PFSK-1 (cell line): ENCODE results near the gene GALNT9.

Experiments used
- FOXP2 ChIP-seq: optimal IDR thresholded peaks from 2 replicates; pipeline ENCODE3; 2011; ENCODE audit warnings: borderline replicate concordance, control low read depth, inconsistent platforms; ENCODE audit not compliant: insufficient read depth; ENCODE audit errors: extremely low read length, extremely low read depth
- POLR2AphosphoS5 ChIP-seq: IDR thresholded peaks from 2 replicates; pipeline ENCODE4 v1.6.1; 2012; ENCODE audit warnings: low read depth, mild to moderate bottlenecking, control low read depth, low read length, moderate library complexity
- SIN3A ChIP-seq: IDR thresholded peaks from 2 replicates; pipeline ENCODE4 v1.6.1; 2012; ENCODE audit warnings: mild to moderate bottlenecking, low read length, moderate library complexity, borderline replicate concordance; ENCODE audit not compliant: insufficient read depth
- TAF1 ChIP-seq: IDR thresholded peaks from 2 replicates; pipeline ENCODE4 v1.6.1; 2012; ENCODE audit warnings: low read length, control low read depth, borderline replicate concordance; ENCODE audit not compliant: insufficient read depth
- TF ChIP-seq, protein P1 (sequence below), 2 experiments: IDR thresholded peaks; 2 replicates each; pipeline versions ENCODE4 v1.6.1 to v1.8.0; 2011 to 2012; ENCODE audit warnings: low read depth in 2 of 2, low read length in 2 of 2, control low read depth in 1 of 2, inconsistent platforms in 1 of 2, mild to moderate bottlenecking in 1 of 2, moderate library complexity in 1 of 2; ENCODE audit not compliant: insufficient read depth in 1 of 2

Gene GALNT9

DNA sequence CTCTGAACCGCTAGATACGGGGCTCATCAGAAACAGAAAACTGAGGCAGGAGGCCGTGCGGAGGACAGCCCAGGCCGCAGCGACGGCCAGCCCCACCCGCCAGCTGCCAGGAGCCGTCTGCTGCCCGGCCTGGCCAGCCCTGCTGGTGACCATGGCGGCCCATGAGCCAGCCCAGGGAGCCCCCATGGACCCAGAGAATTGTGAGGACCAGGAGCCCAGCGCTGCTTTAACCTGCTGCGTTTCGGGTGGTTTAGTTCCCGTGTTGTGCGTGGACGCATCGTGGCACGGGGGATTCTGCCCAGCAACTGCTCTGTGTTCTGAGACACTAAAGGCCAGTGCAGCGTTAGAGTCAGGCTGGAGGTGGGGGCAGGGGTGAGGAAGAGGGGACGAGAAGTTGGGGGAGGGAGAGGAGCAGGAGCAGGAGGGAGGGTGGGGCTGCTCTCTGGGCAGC is 140.9 kb downstream of the GALNT9 start:
- no peak for TF ChIP-seq TAF1
- TF ChIP-seq, protein P1, sequence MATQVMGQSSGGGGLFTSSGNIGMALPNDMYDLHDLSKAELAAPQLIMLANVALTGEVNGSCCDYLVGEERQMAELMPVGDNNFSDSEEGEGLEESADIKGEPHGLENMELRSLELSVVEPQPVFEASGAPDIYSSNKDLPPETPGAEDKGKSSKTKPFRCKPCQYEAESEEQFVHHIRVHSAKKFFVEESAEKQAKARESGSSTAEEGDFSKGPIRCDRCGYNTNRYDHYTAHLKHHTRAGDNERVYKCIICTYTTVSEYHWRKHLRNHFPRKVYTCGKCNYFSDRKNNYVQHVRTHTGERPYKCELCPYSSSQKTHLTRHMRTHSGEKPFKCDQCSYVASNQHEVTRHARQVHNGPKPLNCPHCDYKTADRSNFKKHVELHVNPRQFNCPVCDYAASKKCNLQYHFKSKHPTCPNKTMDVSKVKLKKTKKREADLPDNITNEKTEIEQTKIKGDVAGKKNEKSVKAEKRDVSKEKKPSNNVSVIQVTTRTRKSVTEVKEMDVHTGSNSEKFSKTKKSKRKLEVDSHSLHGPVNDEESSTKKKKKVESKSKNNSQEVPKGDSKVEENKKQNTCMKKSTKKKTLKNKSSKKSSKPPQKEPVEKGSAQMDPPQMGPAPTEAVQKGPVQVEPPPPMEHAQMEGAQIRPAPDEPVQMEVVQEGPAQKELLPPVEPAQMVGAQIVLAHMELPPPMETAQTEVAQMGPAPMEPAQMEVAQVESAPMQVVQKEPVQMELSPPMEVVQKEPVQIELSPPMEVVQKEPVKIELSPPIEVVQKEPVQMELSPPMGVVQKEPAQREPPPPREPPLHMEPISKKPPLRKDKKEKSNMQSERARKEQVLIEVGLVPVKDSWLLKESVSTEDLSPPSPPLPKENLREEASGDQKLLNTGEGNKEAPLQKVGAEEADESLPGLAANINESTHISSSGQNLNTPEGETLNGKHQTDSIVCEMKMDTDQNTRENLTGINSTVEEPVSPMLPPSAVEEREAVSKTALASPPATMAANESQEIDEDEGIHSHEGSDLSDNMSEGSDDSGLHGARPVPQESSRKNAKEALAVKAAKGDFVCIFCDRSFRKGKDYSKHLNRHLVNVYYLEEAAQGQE (IDR thresholded peaks at IDR 0.05; ENCODE audit: insufficient read depth in 1 of 2, low read depth in 2 of 2, low read length in 2 of 2) = no peak
- no peak for TF ChIP-seq POLR2AphosphoS5
- TF ChIP-seq SIN3A = no peak
- TF ChIP-seq FOXP2 = no peak

DNA sequence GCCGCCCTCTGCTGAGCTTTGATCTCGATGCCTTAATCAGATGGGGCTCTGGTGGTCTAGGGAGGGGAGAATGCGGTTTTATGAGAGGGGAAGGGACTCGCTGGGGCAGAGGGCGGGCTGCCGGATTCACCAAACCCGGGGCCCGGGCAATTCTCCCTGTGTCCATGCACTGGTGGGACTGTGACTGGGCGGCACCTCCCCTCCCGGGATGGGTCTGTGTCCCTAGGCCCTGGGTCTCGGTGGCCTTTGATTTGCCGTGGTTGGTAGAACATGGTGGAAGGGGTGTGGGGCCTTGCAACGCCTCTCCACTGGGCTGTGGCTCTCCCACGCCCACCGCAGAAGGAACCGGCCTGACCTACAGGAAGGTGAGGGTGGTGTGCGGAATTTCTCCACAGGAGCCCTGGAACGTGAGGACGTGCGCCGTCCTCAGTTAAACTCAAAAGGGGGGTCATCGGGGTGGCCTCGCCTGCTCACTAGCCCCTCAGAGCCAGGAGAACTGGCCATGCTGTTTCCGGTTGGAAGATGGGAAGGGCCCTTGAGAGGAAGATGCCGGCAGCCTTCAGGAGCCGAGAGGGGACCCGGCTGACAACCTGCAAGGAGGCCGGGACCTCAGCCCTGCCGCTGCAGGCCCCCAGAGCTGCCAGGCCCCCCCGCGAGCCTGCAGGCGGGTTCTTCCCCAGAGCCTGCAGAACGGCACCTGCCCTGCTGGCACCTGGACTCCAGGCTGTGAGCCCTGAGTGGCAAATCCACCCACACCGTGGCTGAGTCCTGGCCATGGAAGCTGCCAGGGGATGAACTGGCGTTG is 141.5 kb downstream of the GALNT9 start:
- TF ChIP-seq, protein P1 (IDR thresholded peaks at IDR 0.05; ENCODE audit: insufficient read depth in 1 of 2, low read depth in 2 of 2, low read length in 2 of 2) = no peak

DNA sequence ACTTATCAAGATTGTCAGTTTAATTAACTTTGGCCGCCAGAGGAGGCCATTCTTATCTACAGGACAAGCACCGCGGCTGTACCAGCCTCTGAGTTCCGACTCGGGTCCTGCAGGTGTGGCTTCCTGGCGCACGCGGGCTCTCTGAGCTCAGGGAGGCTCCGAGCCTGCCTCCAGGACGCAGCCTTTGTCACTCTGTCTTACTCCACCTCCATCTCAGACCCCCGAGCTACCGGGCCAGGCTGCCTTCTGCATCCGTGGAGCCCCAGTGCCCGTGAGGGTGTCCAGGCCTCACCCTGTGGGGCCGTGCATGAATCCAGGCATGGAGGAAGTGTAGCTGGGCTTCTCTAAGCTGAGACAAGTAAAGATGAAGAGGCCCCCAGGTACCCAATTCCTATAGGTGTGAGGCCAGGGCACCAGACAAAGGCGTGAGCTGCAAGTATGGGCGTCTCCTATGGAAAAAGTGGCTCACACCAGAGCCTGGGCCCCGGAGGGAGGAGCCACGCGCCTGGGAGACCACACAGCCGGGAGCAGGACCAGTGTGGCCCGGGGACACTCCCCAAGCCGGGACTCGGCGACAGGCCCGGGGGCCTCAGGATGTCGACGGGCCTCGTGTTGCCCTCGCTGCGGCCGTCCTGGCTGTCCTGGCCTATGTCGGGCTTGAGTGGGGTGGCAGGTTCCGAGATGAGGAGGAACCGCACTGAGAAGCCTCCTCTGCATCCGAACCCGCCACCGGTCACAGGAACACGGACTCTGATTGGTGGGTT is 142.3 kb downstream of the GALNT9 start:
- TF ChIP-seq POLR2AphosphoS5 = no peak
- TF ChIP-seq TAF1 = no peak
- no peak for TF ChIP-seq SIN3A
- TF ChIP-seq FOXP2 = no peak
- TF ChIP-seq, protein P1 (IDR thresholded peaks at IDR 0.05; ENCODE audit: insufficient read depth in 1 of 2, low read depth in 2 of 2, low read length in 2 of 2) = no peak

DNA sequence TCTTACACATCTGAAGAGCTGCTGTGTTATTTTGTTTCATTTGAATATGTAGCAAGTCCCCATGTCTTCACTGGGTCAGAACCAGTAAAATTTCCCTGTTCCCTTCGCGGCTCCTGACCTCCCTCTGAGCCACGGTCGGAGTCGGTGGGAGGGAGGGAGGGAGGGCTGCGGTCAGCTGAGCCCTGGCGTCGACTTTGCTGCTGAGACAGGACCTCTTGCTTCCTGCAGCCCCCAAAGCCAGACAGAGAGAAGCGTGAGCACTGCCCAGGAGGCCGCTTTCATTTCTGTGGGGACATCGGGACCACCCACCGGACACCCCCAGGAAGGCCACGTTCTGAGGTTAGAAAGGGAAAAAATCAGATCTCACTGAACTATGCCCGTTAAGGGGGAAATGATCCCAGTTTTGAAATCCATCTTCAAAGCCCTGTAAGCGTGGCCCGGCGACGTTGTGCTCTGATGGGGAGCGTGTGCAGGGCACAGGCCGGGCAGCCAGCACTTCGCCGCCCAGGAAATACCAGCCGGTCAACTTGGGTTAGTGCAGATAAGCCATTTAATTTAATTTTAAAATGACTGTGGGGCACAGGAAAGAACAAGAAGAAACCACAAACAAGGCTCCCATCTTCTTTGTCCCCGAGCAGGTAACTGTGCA is 143.1 kb downstream of the GALNT9 start:
- TF ChIP-seq TAF1 = no peak
- TF ChIP-seq FOXP2 = no peak
- TF ChIP-seq, protein P1 (IDR thresholded peaks at IDR 0.05; ENCODE audit: insufficient read depth in 1 of 2, low read depth in 2 of 2, low read length in 2 of 2) = no peak
- no peak for TF ChIP-seq POLR2AphosphoS5
- no peak for TF ChIP-seq SIN3A
